Calu3 (cell line): ENCODE data around the gene SCO2. TPM values are rescaled to one million over a fixed set of nuclear protein-coding genes. Genes with fewer than 3 reads are reported as not detected.

Experiments used
- BruUV-seq: library from RNA; stranded (reverse); fragments of 400-500 nt; replicated peaks from 2 replicates; lab custom pipeline; 2021; lab: Mats Ljungman, UMichigan
- CTCF ChIA-PET: fragments of 300-600 bp; sonication (Branson Sonifier 250); formaldehyde crosslinking; loops from one replicate; lab custom pipeline; 2022; ENCODE audit warnings: antibody characterized with exemption; lab: Charles Lee
- DNase-seq: peaks from one replicate; pipeline ENCODE4 v3.0.0; 2022
- H3K27ac Mint-ChIP-seq: one replicate; pipeline ENCODE4 v1.8.0; 2022; ENCODE audit warnings: mixed read lengths; ENCODE audit not compliant: unreplicated experiment
- H3K27me3 Mint-ChIP-seq: one replicate; pipeline ENCODE4 v1.8.0; 2022; ENCODE audit warnings: mixed read lengths; ENCODE audit not compliant: unreplicated experiment
- H3K36me3 Mint-ChIP-seq: one replicate; pipeline ENCODE4 v1.8.0; 2022; ENCODE audit warnings: mild to moderate bottlenecking, moderate library complexity, mixed read lengths; ENCODE audit not compliant: insufficient read depth, unreplicated experiment
- H3K4me1 Mint-ChIP-seq: one replicate; pipeline ENCODE4 v1.8.0; 2022; ENCODE audit warnings: mild to moderate bottlenecking, low read depth, mixed read lengths; ENCODE audit not compliant: unreplicated experiment
- H3K4me3 Mint-ChIP-seq: one replicate; pipeline ENCODE4 v1.8.0; 2022; ENCODE audit warnings: mild to moderate bottlenecking, low read depth, moderate library complexity, mixed read lengths; ENCODE audit not compliant: unreplicated experiment
- H3K9me3 Mint-ChIP-seq: one replicate; pipeline ENCODE4 v1.8.0; 2022; ENCODE audit warnings: low read depth, mixed read lengths; ENCODE audit not compliant: unreplicated experiment
- CTCF ChIP-seq: fragments of 200-600 bp; IDR thresholded peaks from one replicate; pipeline ENCODE4 v1.8.0; 2022; ENCODE audit warnings: antibody characterized with exemption; ENCODE audit not compliant: unreplicated experiment
- intact Hi-C: fragments of 100-400 bp; cut with micrococcal nuclease; formaldehyde crosslinking; loops from one replicate; pipeline ENCODE4 v1.10.0; 2022; ENCODE audit not compliant: unreplicated experiment
- total RNA-seq: library from RNA; stranded (reverse); gene quantifications from 2 replicates; pipeline ENCODE4 v1.2.3, GENCODE V29; 2022

The SCO2 gene
- total RNA-seq, 1 experiment from 2014 or later, result 3.6 TPM

GRCh38 chr22:50503475-50504145 is 21.8 kb downstream of the SCO2 start:
- DNase-seq, result no peak
- CTCF ChIA-PET, result interaction anchor here (0.6 kb wide), 3 partner anchors 34 to 355 kb away, joined by 3 to 4 read pairs (median 4); no protein-coding TSS in a partner anchor
- peaks cover 35% of the 10 kb centered on the region for H3K36me3 Mint-ChIP-seq

GRCh38 chr22:50502628-50503474 is 22.5 kb downstream of the SCO2 start:
- CTCF ChIA-PET, result interaction anchor here (1.4 kb wide), 1 partner anchor 43 kb away, joined by 4 read pairs; no protein-coding TSS in a partner anchor
- BruUV-seq, result TSS peak; percentile 30
- Mint-ChIP-seq H3K4me3 (no peak overlapping the region), H3K36me3 (peaks cover 28% of the 10 kb centered on the region), H3K9me3 (no peaks in the 10 kb centered on the region), H3K27me3 (no peaks in the 10 kb centered on the region), H3K27ac (no peak overlapping the region), H3K4me1 (peaks cover 13% of the 10 kb centered on the region)
- intact Hi-C loops, result no loop called here
- no peak for DNase-seq
- no peak for TF ChIP-seq CTCF

More at GRCh38 chr22:50503475-50504145, 21.8 kb downstream of the SCO2 start:
- TF ChIP-seq CTCF, result peak; percentile 45
- intact Hi-C loops, result no loop called here
- BruUV-seq, result no TSS peak
- Mint-ChIP-seq H3K4me3 (no peak overlapping the region), H3K9me3 (no peaks in the 10 kb centered on the region), H3K27me3 (no peaks in the 10 kb centered on the region), H3K4me1 (peaks cover 8% of the 10 kb centered on the region), H3K27ac (no peak overlapping the region)

GRCh38 chr22:50502096-50502495 is 23.3 kb downstream of the SCO2 start:
- Mint-ChIP-seq H3K4me1 (peaks cover 20% of the 10 kb centered on the region), H3K4me3 (no peak overlapping the region), H3K27ac (no peak overlapping the region), H3K27me3 (no peaks in the 10 kb centered on the region), H3K36me3 (peaks cover 22% of the 10 kb centered on the region), H3K9me3 (no peaks in the 10 kb centered on the region)
- no peak for TF ChIP-seq CTCF
- intact Hi-C loops, result no loop called here
- CTCF ChIA-PET, result interaction anchor here (0.7 to 1.4 kb wide), 2 partner anchors 23 to 43 kb away, joined by 4 read pairs; no protein-coding TSS in a partner anchor
- DNase-seq, result no peak
- no TSS peak for BruUV-seq

GRCh38 chr22:50500452-50500851 is 24.9 kb downstream of the SCO2 start:
- intact Hi-C loops, result no loop called here
- H3K9me3 Mint-ChIP-seq, result no peaks in the 10 kb centered on the region

More at GRCh38 chr22:50500452-50500851, 24.9 kb downstream of the SCO2 start:
- CTCF ChIA-PET, result interaction anchor here (0.6 kb wide), 1 partner anchor 62 kb away, joined by 5 read pairs; the partner anchor contains the start of gene SYCE3
- H3K4me1 Mint-ChIP-seq, result peaks cover 31% of the 10 kb centered on the region
- no peak for DNase-seq
- H3K27ac Mint-ChIP-seq, result no peak overlapping the region
- no peak for TF ChIP-seq CTCF
- H3K4me3 Mint-ChIP-seq, result no peak overlapping the region
- no TSS peak for BruUV-seq
- peaks cover 8% of the 10 kb centered on the region for H3K36me3 Mint-ChIP-seq
- no peaks in the 10 kb centered on the region for H3K27me3 Mint-ChIP-seq
